T-helper 22 cell (primary cell): ENCODE data around the gene NINL.
A peak's percentile ranks its signal among the peaks of the same experiment; 100 is the strongest.

Experiments
- DNase-seq: peaks from one replicate; pipeline ENCODE4 v3.0.0-alpha.2; 2020; ENCODE audit warnings: low read depth

NINL gene

DNA sequence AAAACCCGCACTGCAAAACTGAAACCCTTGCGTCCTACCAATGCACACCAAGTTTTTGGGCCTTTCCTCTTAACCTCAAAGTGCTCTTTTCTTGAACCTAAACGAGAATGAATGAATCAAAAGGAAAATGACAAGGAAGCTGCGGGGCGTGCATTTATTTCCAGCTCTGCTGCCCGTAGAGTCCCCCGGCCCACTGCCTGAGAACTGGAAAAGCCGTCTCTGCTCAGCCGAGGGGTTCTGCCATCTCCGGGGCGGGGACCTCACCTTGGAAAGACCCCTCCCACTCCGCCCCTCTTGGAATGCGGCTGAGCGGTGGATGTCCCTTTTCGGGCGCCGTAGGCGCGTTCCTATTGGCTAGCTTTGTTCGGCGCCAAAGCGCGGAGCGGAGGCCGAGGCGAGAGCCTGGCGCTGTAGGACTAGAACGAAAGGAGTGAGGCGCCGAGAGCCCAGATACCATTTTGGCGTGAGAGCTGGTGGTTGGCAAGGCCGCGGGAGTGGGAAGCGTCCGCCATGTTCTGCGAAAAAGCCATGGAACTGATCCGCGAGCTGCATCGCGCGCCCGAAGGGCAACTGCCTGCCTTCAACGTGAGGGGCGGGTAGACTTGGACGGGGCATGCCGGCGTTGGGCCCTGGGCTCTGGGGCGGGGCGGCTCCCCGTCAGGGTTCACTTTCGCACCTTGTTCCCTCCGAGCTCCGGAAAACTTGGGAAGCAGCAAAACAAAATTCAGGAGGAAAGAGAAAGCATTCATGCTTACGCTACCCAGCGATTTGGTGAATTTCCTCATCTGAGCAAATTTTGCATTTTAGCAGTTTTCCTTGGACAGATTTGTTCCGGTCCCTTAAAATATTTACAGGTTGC, 177.8 kb downstream of the NINL start, which contains the start of gene GINS1:
Gene GINS1 (plus strand): TSS at position 363 of the 859 bp plus-strand sequence. CDS start 148 bp downstream, at position 511.
- DNase-seq: peak; percentile 56
